Hepatic stellate cell (primary cell): Measurements from ENCODE around the gene SLC25A44.

Experiments used
- DNase-seq: peaks from one replicate; pipeline ENCODE4 v3.0.0; 2011; ENCODE audit warnings: low spot score

SLC25A44 gene

GRCh38 chr1:156241311-156241811 lies 47.5 kb downstream of the SLC25A44 start:
- DNase-seq: no peak

- DNase-seq: no peak
Observed at GRCh38 chr1:156241926-156242325, 48.0 kb downstream of the SLC25A44 start, which contains the start of gene BGLAP. Gene BGLAP (plus strand): TSS chr1:156242184. CDS start chr1:156242232, 48 bp downstream.

- DNase-seq: no peak
Observed at GRCh38 chr1:156242738-156243137, 48.8 kb downstream of the SLC25A44 start.

DNA sequence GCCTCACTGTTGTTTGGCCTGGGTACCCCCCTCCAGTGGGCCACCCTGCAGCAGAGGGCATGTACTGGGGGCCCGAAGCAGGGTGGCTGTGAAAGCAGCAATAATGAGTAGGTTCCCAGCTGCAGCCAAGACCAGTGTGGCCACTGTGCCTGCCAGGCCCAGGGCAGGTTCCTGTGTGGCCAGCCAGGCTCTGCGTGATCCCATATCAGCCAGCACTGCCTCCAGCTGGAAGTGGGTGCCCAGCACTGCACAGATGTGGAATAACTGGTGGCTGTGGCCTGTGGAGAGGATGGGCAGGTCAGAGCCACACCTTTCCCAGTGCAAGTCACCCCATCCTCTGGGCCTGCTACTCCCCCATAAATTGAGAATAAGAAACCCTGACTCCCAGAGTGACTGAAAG lies 50.2 kb downstream of the SLC25A44 start:
- no peak for DNase-seq

DNA sequence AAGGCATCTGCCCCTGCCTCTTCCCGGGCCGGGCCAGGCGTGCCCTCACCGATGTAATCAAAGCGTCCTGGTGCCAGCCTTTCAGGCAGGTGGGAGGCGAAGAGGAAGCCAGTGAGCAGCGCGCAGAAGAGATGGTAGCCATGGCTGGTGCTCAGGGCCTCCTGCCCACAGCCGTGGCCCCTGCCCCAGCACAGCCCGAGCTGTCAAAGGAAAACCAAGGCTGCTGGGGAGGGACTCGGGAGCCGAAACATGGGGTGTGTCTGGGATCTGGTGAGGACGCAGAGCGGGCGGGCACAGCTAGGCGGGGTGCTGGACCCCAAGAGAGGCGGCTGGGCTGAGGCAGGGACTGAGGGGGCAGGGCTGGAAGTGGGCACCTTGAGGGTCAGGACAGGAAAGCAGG lies 50.8 kb downstream of the SLC25A44 start:
- no peak for DNase-seq

- peak; percentile 51 for DNase-seq
Observed at GRCh38 chr1:156245451-156246232, 51.7 kb downstream of the SLC25A44 start.

GRCh38 chr1:156246241-156246780 lies 52.4 kb downstream of the SLC25A44 start:
- DNase-seq: no peak

- DNase-seq: no peak
Observed at GRCh38 chr1:156246781-156247459, 53.0 kb downstream of the SLC25A44 start.

GRCh38 chr1:156247460-156248322 lies 53.8 kb downstream of the SLC25A44 start, which contains the start of gene PAQR6:
Gene PAQR6 (minus strand): TSS chr1:156248056. CDS start chr1:156246731, 1,325 bp downstream.
- DNase-seq: no peak

DNA sequence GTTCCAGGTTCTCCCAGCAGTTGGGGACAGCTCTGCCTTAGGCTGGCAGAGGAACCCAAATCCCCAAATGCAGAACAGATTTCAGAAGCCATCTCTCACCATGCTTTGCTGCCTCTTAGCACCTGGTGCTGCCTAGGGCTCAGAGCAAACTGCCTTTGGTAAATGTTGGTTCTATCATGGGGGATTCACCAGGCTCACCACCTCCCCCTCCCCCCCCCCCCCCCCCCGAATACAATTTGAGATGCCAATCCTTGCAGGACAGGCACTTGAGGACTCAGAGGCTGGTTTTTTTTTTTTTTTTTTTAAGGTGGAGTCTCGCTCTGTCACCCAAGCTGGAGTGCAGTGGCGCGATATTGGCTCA lies 54.4 kb downstream of the SLC25A44 start:
- DNase-seq: no peak

DNA sequence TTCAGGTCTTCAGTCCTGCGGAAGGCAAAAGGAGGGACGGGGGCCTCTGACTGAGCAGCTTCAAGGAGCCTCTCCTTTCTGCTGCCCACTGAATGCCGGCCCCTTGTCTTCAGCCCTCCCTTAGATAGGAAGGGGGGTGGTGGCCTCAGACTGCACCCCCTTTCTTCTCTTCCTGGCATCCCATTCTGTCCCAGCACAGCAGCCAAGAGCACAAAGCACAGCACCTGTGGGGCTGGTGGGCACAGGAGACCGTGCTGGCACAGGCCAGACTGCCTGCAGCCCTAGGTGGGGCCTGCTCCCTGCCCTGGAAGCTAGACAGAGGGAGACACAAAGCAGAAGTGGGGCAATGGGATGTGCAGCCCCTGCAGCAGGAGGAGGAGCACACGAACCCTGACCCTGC lies 55.7 kb downstream of the SLC25A44 start:
- DNase-seq: no peak

GRCh38 chr1:156251527-156251926 lies 57.6 kb downstream of the SLC25A44 start:
- DNase-seq: no peak

GRCh38 chr1:156253634-156254033 lies 59.7 kb downstream of the SLC25A44 start:
- DNase-seq: no peak

DNA sequence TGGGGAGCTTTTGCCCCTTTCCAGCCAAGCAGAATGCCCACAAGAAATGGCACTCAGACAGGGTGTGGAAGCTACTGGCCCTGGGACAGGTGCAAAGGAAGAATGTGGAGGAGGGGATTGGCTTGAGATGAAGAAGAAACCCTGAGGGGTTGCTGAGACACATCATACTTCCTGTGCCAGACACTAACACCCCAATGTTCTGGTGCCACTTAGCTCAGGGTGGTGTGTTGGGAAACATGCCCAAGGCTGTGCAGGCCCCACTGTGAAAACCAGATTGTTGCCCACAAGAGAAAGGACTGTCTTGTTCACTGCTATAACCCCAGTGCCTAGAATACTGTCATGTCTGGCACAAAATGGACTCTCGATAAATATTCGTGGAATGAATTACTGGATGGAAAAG lies 63.8 kb downstream of the SLC25A44 start:
- DNase-seq: no peak

- no peak for DNase-seq
Observed at GRCh38 chr1:156258859-156259258, 65.0 kb downstream of the SLC25A44 start.

DNA sequence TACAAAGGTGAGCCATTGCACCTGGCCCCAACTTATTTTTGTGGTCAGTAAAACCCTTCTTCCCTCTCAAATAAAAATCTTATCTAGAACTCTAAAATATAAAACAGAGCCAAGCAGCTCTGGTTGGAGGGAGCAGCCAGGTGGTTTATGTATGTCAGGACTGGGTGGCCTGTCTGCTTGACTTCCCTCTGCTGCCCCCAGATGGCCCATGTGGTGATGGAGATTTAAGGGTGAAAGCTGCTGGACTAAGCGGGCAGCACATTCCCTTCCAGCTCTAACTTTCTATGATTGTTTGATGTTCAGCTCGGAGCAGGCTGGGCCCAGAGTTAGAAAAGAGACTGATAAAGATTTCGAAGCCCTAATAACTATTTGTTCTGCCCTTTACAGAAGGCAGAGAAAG lies 65.9 kb downstream of the SLC25A44 start:
- no peak for DNase-seq

DNA sequence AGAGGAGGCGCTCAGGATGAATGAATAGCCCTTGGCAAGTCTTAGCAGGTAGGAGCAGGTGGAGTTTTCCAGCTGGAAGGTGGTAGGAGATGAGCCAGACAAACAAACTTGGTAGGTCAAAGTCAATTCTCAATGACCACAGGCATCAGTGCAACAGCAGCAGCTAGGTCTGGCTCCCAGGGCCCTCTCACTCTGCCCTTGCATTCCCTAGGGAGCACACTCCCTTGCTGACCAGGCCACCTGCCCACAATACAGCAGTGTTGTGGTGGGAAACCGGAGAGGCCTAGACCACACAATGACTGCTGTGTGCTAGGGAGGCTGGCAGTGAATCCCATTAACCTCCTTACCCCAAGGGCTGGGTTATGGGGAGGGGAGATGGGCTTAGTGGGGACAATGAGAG lies 67.0 kb downstream of the SLC25A44 start:
- DNase-seq: no peak
